CD4-positive, CD25-positive, alpha-beta regulatory T cell (primary cell): ENCODE measurements around the gene LDLRAD3. TPM values are rescaled to one million over a fixed set of nuclear protein-coding genes. Genes with fewer than 3 reads are reported as not detected.

Source experiments
- ATAC-seq, 2 donors: fragments of 150-1000 bp; cut with Tn5 transposase; one replicate each; pipeline ENCODE4 v1.10.0; 2021; ENCODE audit warnings: low read depth in 2 of 2, moderate number of reproducible peaks in 2 of 2, moderate library complexity in 1 of 2
- DNase-seq, 3 donors: peaks; one replicate each; pipeline versions ENCODE4 v3.0.0 to v3.0.0-alpha.2; 2012 to 2022; ENCODE audit warnings: mixed read lengths in 1 of 3
- H3K27ac ChIP-seq: one replicate; pipeline ENCODE4 v1.7.0; 2013; ENCODE audit warnings: mild to moderate bottlenecking, low read length; ENCODE audit not compliant: insufficient read depth, poor library complexity, severe bottlenecking
- H3K27me3 ChIP-seq: one replicate; pipeline ENCODE4 v1.7.0; 2013; ENCODE audit warnings: low read length; ENCODE audit not compliant: control insufficient read depth, insufficient read depth
- H3K36me3 ChIP-seq: one replicate; pipeline ENCODE4 v1.7.0; 2013; ENCODE audit warnings: mild to moderate bottlenecking, low read length, moderate library complexity; ENCODE audit not compliant: control insufficient read depth, insufficient read depth
- H3K4me1 ChIP-seq: 2 replicates; pipeline ENCODE4 v1.7.0; 2013; ENCODE audit warnings: mild to moderate bottlenecking, low read length; ENCODE audit not compliant: insufficient read depth, control insufficient read depth, poor library complexity, severe bottlenecking
- H3K4me3 ChIP-seq: one replicate; pipeline ENCODE4 v1.7.0; 2013; ENCODE audit warnings: low read depth, mild to moderate bottlenecking, low read length, moderate library complexity
- H3K9me3 ChIP-seq, 2 experiments: 1 replicate in 1 of 2; 2 replicates in 1 of 2; pipeline ENCODE4 v1.7.0; 2013; ENCODE audit warnings: low read length in 2 of 2, mild to moderate bottlenecking in 1 of 2, moderate library complexity in 1 of 2; ENCODE audit not compliant: control insufficient read depth in 2 of 2
- H3K27ac Mint-ChIP-seq, 3 donors: one replicate each; pipeline ENCODE4 v1.8.0; 2020 to 2022; ENCODE audit warnings: mild to moderate bottlenecking in 3 of 3, mixed read lengths in 3 of 3, moderate library complexity in 2 of 3
- H3K27me3 Mint-ChIP-seq: one replicate; pipeline ENCODE4 v1.8.0; 2022; ENCODE audit warnings: mild to moderate bottlenecking, mixed read lengths
- H3K36me3 Mint-ChIP-seq: one replicate; pipeline ENCODE4 v1.8.0; 2020; ENCODE audit warnings: mixed read lengths
- H3K4me1 Mint-ChIP-seq, 4 donors: one replicate each; pipeline ENCODE4 v1.8.0; 2020 to 2022; ENCODE audit warnings: mixed read lengths in 4 of 4, mild to moderate bottlenecking in 1 of 4
- H3K4me3 Mint-ChIP-seq, 4 donors: one replicate each; pipeline ENCODE4 v1.8.0; 2020 to 2022; ENCODE audit warnings: mild to moderate bottlenecking in 4 of 4, mixed read lengths in 4 of 4, moderate library complexity in 3 of 4
- H3K9me3 Mint-ChIP-seq, 7 donors: one replicate each; pipeline ENCODE4 v1.8.0; 2020 to 2022; ENCODE audit warnings: mixed read lengths in 7 of 7, mild to moderate bottlenecking in 3 of 7, moderate library complexity in 2 of 7
- polyA plus RNA-seq, 4 donors: library from polyadenylated mRNA; unstranded; fragments of 300-500 nt; fragmentation: Illumina TruSeq; gene quantifications; one replicate each; pipeline ENCODE4 v1.2.3, GENCODE V29; 2021
- total RNA-seq: library from RNA; stranded (reverse); gene quantifications from one replicate; pipeline ENCODE4 v1.2.3, GENCODE V29; 2022

The LDLRAD3 gene
- total and polyA plus RNA-seq, 5 donors from 2014 or later, result 0.06 TPM; not detected in 4

GRCh38 chr11:36240801-36241200, 296.9 kb downstream of the LDLRAD3 start:
- Mint-ChIP-seq H3K36me3 (no peaks in the 10 kb centered on the region), H3K9me3 (peaks cover 0 to 2% (median 0%) of the 10 kb centered on the region in 7 donors), H3K4me3 (no peak overlapping the region), H3K27me3 (peaks cover 17% of the 10 kb centered on the region), H3K27ac (no peak overlapping the region), H3K4me1 (no peaks in the 10 kb centered on the region)
- no peak for ATAC-seq
- Histone ChIP-seq H3K36me3 (no peaks in the 10 kb centered on the region), H3K27ac (no peak overlapping the region), H3K4me3 (no peak overlapping the region), H3K4me1 (no peaks in the 10 kb centered on the region), H3K27me3 (peaks cover 2% of the 10 kb centered on the region), H3K9me3 (no peaks in the 10 kb centered on the region)
- DNase-seq, result no peak

- ATAC-seq, result no peak
- H3K27ac ChIP-seq, result no peak overlapping the region
Observed at GRCh38 chr11:36241497-36241896, 297.6 kb downstream of the LDLRAD3 start.

GRCh38 chr11:36243641-36244040, 299.8 kb downstream of the LDLRAD3 start:
- peaks cover 17% of the 10 kb centered on the region for H3K27me3 Mint-ChIP-seq
- no peaks in the 10 kb centered on the region for H3K36me3 ChIP-seq
- no peaks in the 10 kb centered on the region for H3K4me1 ChIP-seq
- H3K9me3 Mint-ChIP-seq, result peaks cover 0 to 2% (median 0%) of the 10 kb centered on the region in 7 donors
- ATAC-seq, result no peak
- H3K4me3 ChIP-seq, result no peak overlapping the region
- no peak for DNase-seq
- H3K36me3 Mint-ChIP-seq, result no peaks in the 10 kb centered on the region
- no peaks in the 10 kb centered on the region for H3K4me1 Mint-ChIP-seq
- no peaks in the 10 kb centered on the region for H3K9me3 ChIP-seq
- H3K27ac Mint-ChIP-seq, result no peak overlapping the region
- H3K27me3 ChIP-seq, result peaks cover 6% of the 10 kb centered on the region
- no peak overlapping the region for H3K4me3 Mint-ChIP-seq
- H3K27ac ChIP-seq, result no peak overlapping the region

More at GRCh38 chr11:36241497-36241896, 297.6 kb downstream of the LDLRAD3 start:
- peaks cover 2% of the 10 kb centered on the region for H3K27me3 ChIP-seq
- Mint-ChIP-seq H3K36me3 (no peaks in the 10 kb centered on the region), H3K9me3 (peaks cover 0 to 2% (median 0%) of the 10 kb centered on the region in 7 donors), H3K27me3 (peaks cover 17% of the 10 kb centered on the region), H3K27ac (no peak overlapping the region), H3K4me3 (no peak overlapping the region), H3K4me1 (no peaks in the 10 kb centered on the region)
- no peak overlapping the region for H3K4me3 ChIP-seq
- H3K9me3 ChIP-seq, result no peaks in the 10 kb centered on the region
- DNase-seq, result no peak
- no peaks in the 10 kb centered on the region for H3K4me1 ChIP-seq
- H3K36me3 ChIP-seq, result no peaks in the 10 kb centered on the region

GRCh38 chr11:36247493-36247892, 303.6 kb downstream of the LDLRAD3 start:
- H3K27ac ChIP-seq, result no peak overlapping the region
- no peaks in the 10 kb centered on the region for H3K36me3 ChIP-seq
- no peak overlapping the region for H3K4me3 ChIP-seq
- Mint-ChIP-seq H3K36me3 (no peaks in the 10 kb centered on the region), H3K9me3 (peaks cover 0 to 2% (median 0%) of the 10 kb centered on the region in 7 donors), H3K4me1 (no peaks in the 10 kb centered on the region), H3K27ac (no peak overlapping the region), H3K4me3 (no peak overlapping the region), H3K27me3 (peaks cover 19% of the 10 kb centered on the region)
- no peak for DNase-seq
- peaks cover 8% of the 10 kb centered on the region for H3K27me3 ChIP-seq
- no peak for ATAC-seq
- H3K9me3 ChIP-seq, result no peaks in the 10 kb centered on the region
- no peaks in the 10 kb centered on the region for H3K4me1 ChIP-seq

GRCh38 chr11:36248436-36248835, 304.6 kb downstream of the LDLRAD3 start:
- Mint-ChIP-seq H3K27ac (no peak overlapping the region), H3K4me1 (no peaks in the 10 kb centered on the region), H3K9me3 (peaks cover 0 to 2% (median 0%) of the 10 kb centered on the region in 7 donors), H3K4me3 (no peak overlapping the region), H3K27me3 (peaks cover 19% of the 10 kb centered on the region), H3K36me3 (no peaks in the 10 kb centered on the region)
- no peaks in the 10 kb centered on the region for H3K36me3 ChIP-seq
- no peak for ATAC-seq
- H3K9me3 ChIP-seq, result no peaks in the 10 kb centered on the region
- DNase-seq, result no peak
- no peak overlapping the region for H3K4me3 ChIP-seq
- peaks cover 8% of the 10 kb centered on the region for H3K27me3 ChIP-seq
- H3K27ac ChIP-seq, result no peak overlapping the region
- no peaks in the 10 kb centered on the region for H3K4me1 ChIP-seq

- Histone ChIP-seq H3K36me3 (no peaks in the 10 kb centered on the region), H3K4me3 (no peak overlapping the region), H3K9me3 (no peaks in the 10 kb centered on the region), H3K27me3 (peaks cover 8% of the 10 kb centered on the region), H3K27ac (no peak overlapping the region), H3K4me1 (no peaks in the 10 kb centered on the region)
- H3K36me3 Mint-ChIP-seq, result no peaks in the 10 kb centered on the region
- no peaks in the 10 kb centered on the region for H3K4me1 Mint-ChIP-seq
- peak overlapping the region in 1 of 4 donors; percentile 68 for H3K4me3 Mint-ChIP-seq
- no peak for ATAC-seq
- H3K27me3 Mint-ChIP-seq, result peaks cover 14% of the 10 kb centered on the region
- H3K27ac Mint-ChIP-seq, result peak overlapping the region in 1 of 3 donors; percentile 12
- no peak for DNase-seq
- peaks cover 0 to 2% (median 0%) of the 10 kb centered on the region in 7 donors for H3K9me3 Mint-ChIP-seq
Observed at GRCh38 chr11:36249246-36249645, 305.4 kb downstream of the LDLRAD3 start.

- Mint-ChIP-seq H3K4me1 (no peaks in the 10 kb centered on the region), H3K9me3 (peaks cover 0 to 2% (median 0%) of the 10 kb centered on the region in 7 donors), H3K27ac (no peak overlapping the region), H3K4me3 (no peak overlapping the region), H3K36me3 (no peaks in the 10 kb centered on the region), H3K27me3 (peaks cover 11% of the 10 kb centered on the region)
- ATAC-seq, result no peak
- Histone ChIP-seq H3K4me1 (no peaks in the 10 kb centered on the region), H3K4me3 (no peak overlapping the region), H3K9me3 (no peaks in the 10 kb centered on the region), H3K27me3 (peaks cover 11% of the 10 kb centered on the region), H3K36me3 (no peaks in the 10 kb centered on the region), H3K27ac (no peak overlapping the region)
- no peak for DNase-seq
Observed at GRCh38 chr11:36251823-36252222, 308.0 kb downstream of the LDLRAD3 start.

- DNase-seq, result no peak
- H3K4me3 Mint-ChIP-seq, result no peak overlapping the region
- H3K4me1 ChIP-seq, result no peaks in the 10 kb centered on the region
- no peaks in the 10 kb centered on the region for H3K36me3 ChIP-seq
- H3K27ac Mint-ChIP-seq, result no peak overlapping the region
- H3K27me3 ChIP-seq, result peaks cover 7% of the 10 kb centered on the region
- H3K27me3 Mint-ChIP-seq, result peaks cover 23% of the 10 kb centered on the region
- H3K9me3 Mint-ChIP-seq, result peaks cover 0 to 1% (median 0%) of the 10 kb centered on the region in 7 donors
- no peak overlapping the region for H3K27ac ChIP-seq
- H3K4me1 Mint-ChIP-seq, result no peaks in the 10 kb centered on the region
- H3K9me3 ChIP-seq, result no peaks in the 10 kb centered on the region
- H3K36me3 Mint-ChIP-seq, result no peaks in the 10 kb centered on the region
- no peak for ATAC-seq
- H3K4me3 ChIP-seq, result no peak overlapping the region
Observed at GRCh38 chr11:36253238-36253637, 309.4 kb downstream of the LDLRAD3 start.
